NK-92 (cell line): ENCODE measurements around the gene CLEC4G.
"Not testable (repeated sequence)": the region's sequence is repeated elsewhere in the genome, so short reads cannot be mapped to it uniquely, and the experiment has no call there.

Experiments
- DNase-seq: peaks from one replicate; lab custom pipeline; 2025; ENCODE audit not compliant: unreplicated experiment; lab: John Stamatoyannopoulos, UW

The CLEC4G gene, protein sequence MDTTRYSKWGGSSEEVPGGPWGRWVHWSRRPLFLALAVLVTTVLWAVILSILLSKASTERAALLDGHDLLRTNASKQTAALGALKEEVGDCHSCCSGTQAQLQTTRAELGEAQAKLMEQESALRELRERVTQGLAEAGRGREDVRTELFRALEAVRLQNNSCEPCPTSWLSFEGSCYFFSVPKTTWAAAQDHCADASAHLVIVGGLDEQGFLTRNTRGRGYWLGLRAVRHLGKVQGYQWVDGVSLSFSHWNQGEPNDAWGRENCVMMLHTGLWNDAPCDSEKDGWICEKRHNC

DNA sequence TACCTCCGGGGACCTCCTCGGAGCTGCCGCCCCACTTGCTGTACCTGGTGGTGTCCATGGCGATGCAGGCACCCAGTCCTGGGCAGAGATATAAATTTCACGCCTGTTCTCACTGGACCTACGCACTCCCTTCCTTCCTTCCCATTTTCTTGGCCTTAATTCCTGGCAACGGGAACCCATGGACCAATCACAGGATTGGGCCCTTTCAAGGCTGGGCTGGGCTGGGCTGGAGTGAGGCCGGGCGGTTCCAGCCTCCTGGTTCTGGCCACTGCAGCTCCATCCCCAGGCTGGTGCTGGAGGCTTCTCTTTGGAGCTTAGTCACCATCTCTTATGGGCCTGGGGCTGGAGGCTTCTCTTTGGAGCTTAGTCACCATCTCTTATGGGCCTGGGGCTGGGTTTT is at the start of gene CLEC4G:
CLEC4G (minus strand) TSS at position 66 of the 400 bp plus-strand sequence; CDS start at position 58, 8 bp downstream.
- DNase-seq = no peak

DNA sequence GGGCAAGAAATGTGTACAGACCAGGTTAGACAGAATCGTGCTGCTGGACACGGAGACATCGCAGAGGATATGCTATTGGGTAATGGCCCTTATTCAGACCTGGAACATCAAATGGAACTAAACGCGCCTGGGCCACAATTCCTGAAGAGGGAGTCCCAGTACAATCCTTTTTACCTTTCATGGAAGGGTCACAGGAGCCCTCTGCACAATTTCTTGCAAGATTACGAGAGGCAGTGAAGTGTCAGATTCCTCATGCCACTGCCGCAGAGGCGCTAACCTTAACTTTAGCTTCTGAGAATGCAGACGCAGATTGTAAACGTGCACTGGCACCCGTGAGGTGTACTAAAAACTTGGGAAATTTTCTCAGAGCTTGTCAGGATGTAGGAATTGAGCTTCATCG is 49.2 kb upstream of the CLEC4G start:
- DNase-seq = no peak

DNA sequence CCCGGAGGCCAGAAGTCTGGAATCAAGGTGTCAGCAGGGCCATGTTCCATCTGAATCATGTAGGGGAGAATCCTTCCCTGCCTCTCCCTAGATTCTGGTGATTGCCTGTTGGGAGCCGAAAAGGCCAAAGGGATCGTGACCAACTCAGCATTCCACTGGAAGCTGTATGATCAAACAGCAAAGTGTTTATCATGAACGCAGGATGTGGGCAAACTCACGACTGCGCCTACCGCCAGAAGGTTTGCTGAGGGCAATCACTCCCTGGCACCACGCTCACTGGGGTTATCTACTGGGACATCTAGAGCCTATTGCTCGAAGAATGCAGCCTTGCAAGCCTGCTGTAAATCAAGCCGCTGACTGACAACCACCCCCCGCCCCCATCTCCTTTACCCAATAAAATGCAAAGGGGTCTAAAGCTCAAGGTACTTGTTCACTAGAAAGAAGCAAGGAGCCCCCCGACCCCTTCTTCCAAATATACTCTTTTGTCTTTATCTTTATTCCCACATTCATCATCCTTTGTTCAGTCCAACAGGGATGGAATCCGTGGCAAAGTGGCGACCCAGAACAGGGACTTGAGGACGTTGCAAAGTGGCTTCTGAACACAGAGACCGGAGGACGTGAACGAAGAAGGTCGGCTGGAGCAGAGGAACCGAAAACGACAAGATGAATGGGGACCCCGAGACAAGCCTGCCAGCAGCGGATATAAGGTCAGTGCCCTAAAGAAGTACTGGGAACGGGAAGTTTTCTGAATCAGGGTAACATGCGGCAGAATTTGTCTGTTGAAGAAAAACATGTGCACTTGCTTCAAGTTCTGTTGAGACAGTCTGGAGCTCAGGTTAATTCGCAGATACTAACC is 47.9 kb upstream of the CLEC4G start:
- DNase-seq = no peak

DNA sequence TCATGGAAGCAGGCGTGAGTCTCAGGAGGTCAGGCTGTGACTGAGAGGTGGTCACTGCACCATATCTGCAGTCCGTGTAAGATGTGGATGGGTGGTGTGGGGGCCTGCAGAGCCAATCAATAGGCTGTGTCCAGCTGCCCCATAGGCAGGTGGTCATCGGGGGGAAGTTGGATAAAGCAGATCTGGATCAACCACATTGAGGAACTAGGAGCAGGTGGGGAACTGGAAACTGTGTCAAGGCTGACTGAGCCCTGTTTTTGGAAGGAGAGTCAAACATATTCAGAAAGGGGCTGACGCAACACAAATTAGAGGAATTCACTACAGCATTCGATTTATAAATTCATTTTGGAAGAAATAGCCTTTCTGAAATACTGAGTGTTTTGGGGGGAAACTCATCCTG is 46.2 kb upstream of the CLEC4G start:
- no peak for DNase-seq

DNA sequence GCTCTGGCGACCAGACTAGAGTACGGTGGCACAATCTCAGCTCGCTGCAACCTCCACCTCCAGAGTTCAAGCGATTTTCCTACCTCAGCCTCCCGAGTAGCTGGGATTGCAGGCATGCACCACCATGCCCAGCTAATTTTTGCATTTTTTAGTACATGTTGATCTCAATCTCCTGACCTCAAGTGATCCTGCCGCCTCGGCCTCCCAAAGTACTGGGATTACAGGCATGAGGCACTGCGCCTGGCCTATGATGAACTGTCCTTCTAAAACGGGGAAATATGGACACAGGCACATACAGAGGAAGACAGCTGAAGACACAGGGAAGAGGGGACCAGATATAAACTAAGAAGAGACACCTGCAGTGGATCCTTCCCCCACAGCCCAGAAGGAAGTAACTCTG is 43.9 kb upstream of the CLEC4G start:
- no peak for DNase-seq

DNA sequence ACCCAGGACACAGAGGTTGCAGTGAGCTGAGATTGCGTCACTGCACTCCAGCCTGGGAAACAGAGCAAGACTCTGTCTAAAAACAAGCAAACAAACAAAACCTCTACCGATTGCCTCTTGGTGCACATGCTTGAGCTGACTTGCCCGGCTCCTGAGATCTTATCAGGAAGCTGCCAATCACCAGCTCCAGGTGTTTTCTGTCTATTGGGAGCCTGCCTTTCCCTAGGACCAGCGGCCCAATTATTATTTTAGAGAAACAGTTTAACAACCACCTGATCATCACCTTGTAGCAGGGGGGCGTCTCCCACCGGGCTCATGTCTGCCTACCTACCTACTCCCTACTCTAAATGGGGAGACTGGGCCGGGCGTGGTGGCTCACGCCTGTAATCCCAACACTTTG is 41.9 kb upstream of the CLEC4G start:
- no peak for DNase-seq

DNA sequence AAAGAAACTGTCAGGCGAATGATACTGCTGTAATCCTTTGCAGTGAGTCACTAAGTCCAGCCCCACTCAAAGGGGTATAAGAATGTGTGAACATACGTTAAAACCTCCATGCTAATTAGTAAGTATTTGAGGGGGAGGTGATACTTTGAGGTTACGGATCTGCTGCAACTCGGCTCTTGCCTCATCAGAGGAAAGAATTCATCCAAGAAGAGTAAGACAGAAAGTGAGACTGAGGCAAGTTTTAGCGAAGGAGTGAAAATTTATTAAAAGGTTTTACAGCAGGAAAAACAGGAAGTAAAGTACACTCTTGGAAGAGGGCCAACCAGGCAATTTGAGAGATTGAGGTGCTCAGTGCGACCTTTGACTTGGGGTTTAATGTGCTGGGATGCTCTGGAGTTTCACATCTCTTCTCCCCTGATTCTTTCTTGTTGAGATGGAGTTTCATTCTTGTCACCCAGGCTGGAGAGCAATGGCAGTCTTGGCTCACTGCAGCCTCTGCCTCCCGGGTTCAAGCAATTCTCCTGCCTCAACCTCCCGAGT is 40.9 kb upstream of the CLEC4G start:
- no peak for DNase-seq

DNA sequence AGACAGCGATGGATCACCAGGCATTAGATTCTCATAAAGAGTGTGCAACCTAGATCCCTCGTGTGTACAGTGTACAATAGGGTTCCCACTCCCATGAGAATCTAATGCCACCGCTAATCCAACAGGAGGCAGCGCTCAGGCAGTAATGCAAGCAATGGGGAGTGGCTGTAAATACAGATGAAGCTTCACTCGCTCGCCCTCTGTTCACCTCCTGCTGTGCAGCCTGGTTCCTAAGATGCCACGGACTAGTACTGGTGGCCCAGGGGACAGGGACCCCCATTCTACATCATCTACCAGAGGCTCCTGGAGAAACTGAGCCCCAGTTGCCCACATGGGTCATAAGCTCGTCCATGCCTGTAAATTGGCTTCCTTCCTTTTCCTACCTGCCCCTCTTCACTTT is 39.2 kb upstream of the CLEC4G start:
- DNase-seq = no peak

DNA sequence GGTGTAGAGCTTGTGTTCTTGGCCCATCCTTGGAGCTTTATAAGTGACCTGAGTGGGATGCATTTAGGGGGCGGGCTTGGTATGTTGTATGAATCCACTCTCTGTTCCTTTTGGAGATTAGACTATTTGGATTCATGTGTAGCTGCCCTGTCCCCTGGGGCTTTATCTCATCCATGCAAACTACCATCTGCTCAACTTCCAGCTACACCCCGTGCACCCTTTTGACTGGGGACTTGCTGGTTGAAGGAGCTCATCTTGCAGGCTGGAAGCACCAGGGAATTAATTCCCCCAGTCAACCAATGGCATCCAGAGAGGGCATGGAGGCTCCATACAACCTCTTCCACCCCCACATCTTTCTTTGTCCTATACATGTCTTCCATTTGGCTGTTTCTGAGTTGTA is 37.3 kb upstream of the CLEC4G start:
- DNase-seq = no peak

DNA sequence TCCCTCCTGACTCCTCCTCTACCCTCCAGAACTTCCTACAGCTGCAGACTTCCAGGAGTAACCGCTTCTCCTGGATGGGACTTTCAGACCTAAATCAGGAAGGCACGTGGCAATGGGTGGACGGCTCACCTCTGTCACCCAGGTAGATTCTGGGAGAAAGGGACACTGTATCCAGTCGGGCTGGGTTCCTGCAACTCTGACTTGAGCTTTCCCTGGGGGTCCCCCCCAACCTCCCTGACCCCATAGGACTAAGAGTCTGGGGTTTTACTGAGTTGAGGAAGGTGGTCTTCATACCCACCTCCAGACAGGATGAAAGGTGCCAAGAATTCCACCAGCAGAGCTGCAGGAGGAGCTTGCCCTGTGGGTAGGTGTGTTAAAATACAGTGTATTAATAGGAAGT is 35.6 kb upstream of the CLEC4G start:
- no peak for DNase-seq

DNA sequence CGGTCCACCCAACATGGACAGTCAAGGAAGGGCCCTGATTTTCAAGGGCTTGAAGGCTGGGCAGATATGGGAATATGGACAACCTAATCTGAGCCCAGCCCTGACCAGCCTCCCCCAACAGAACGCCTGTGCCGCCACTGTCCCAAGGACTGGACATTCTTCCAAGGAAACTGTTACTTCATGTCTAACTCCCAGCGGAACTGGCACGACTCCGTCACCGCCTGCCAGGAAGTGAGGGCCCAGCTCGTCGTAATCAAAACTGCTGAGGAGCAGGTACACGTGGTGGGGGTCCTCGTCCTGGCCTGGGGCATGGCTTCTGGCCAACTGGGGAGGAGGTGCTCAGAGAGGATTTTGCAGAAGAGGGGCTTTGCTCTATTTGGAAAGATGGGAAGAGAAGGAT is 34.6 kb upstream of the CLEC4G start:
- no peak for DNase-seq

DNA sequence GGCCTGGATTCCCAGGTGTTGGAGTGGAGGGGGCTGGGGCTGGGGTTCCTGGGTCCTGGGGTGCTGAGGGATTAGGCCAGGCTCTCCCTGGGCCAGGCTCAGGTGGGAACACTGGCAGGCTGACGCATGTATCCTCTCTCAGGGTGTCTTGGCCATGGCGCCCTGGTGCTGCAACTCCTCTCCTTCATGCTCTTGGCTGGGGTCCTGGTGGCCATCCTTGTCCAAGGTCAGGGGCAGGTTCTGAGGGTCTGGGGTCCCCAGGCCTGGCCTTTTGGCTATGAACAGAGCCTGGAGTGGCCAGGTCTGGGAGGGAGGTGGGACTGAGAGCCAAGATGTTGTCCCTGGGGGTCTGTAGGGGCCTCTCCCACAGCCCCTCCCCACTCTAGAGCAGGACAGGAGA is 33.1 kb upstream of the CLEC4G start:
- DNase-seq = not testable (repeated sequence)

DNA sequence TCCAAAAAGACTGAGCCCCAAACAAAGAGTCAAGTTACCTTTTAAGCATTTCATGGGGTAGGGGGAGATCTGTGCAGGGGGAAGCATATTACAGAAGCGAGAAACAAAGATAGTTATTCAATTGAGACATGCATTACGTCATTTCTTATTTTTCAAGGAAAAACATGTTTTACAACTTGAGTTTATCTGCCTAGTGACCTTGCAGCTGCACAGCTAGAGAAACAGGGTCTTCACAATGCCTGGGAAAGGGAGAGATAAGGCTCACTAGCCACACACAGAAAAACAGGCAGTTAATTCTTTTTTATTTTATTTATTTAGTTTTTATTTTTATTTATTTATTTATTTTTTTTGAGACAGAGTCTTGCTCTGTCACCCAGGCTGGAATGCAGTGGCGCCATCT is 32.2 kb upstream of the CLEC4G start:
- not testable (repeated sequence) for DNase-seq

DNA sequence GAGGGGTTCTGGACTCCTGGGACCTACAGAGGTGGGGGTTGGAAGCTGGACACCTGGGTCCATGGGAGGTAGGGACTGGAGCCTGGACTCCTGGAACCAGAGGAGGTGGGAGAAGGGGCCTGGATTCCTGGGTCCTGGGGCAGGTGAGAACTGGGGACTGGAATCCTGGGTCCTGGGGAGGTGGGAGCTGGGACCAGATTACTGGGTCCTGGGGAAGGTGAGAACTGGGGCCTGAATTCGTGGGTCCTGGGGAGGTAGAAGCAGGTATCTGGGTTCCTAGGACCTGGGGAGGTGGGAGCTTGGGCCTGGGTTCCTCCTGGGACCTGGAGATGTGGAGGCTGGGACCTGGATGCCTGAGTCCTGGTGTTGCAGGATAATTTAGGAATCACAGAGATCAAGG is 31.8 kb upstream of the CLEC4G start:
- no peak for DNase-seq

DNA sequence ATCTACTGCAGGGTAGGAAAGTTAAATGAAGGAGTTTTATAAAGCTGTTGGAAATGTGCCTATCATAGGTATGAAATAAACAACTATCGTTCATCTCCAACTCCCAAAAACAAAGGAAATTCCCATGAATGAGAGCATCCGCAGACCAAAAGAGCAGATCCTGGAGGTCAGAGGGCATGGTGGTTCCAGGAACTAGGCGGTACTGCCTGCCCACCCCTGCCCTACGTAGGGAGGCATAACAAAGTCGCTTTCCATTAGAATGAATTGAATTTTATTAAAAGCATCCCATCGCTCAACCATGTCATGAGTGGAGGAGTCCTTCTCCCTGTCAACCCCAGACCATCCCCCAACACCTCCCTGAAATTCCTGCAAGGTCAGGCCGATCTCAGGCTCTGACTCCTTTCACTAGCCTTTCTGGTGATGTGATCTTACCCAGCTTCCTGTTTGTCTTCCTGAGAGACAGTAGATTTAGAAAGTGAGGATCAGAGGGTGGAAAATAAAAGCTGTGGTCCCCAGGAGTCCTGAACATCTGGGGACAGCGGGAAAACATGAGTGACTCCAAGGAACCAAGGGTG is 30.9 kb upstream of the CLEC4G start, which contains the start of gene CLEC4M:
CLEC4M (plus strand) TSS at position 525 of the 575 bp plus-strand sequence; CDS start at position 549, 24 bp downstream.
- DNase-seq = no peak

DNA sequence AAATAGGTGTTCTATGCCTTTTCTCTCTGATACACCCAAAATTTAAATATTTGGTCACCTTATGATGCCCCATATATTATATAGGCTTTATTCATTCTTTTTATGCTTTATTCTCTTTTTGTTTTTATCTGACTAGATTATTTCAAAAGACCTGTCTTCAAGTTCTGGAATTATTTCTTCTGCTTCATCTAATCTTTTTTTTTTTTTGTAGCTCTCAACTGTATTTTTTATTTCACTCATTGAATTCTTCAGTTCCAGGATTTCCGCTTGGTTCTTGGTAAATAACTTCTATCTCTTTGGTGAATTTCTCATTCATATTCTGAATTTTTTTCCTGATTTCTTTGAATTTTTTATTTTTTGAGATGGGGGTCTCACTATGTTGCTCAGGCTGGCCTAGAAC is 27.2 kb upstream of the CLEC4G start:
- DNase-seq = no peak

DNA sequence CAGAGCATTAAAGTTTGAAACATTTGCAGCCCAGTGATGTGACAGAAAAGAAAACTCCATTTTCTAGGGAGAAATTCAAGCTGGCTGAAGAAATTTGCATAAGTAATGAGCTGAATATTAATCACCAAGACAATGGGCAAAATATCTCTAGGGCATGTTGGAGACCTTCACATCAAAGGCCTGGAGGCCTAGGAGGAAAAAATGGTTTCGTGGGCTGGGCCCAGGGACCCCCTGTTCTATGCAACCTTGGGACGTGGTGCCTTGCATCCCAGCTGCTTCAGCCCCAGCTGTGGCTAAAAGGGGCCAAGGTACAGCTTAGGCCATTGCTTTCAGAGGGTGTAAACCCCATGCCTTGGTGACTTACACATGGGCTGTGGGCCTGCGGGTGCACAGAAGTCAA is 25.4 kb upstream of the CLEC4G start:
- no peak for DNase-seq

DNA sequence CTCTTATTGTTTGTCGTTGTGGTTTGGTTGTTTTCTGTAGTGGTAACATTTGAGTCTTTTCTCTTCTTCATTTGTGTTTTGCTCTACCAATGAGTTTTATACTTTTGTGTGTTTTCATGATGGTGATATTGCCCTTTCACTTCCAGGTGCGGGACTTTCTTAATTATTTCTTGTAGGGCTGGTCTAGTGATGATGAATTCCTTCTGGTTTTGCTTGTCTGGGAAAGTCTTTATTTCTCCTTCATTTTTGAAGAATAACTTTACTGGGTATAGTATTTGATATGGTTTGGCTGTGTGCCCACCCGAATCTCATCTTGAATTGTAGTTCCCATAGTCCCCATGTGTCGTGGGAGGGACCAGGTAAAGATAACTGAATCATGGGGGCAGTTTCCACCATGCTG is 24.3 kb upstream of the CLEC4G start:
- no peak for DNase-seq

DNA sequence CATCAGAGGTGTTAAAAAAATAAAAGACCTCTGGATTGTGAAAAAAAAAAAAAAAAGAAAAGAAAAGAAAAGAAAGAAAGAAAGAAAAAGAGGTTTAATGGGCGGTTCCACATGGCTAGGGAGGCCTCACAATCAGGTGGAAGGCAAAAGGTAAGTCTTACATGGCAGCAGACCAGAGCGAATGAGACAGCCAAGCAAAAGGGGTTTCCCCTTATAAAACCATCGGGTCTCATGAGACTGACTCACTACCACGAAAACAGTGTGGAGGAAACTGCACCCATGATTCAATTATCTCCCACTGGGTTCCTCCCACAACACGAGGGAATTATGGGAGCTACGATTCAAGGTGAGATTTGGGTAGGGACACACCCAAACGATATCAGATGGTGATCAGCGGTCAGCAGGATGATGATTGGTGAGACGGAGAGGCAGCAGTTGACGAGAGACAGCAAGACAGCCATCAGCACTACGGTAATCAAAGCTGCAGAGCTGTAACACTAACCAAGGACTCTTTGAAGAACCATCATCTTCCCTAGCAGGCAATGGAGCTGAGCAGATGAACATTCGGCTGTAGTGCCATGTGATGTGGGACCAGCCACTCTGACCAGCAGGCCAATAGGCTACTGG is 19.4 kb upstream of the CLEC4G start:
- DNase-seq = no peak

DNA sequence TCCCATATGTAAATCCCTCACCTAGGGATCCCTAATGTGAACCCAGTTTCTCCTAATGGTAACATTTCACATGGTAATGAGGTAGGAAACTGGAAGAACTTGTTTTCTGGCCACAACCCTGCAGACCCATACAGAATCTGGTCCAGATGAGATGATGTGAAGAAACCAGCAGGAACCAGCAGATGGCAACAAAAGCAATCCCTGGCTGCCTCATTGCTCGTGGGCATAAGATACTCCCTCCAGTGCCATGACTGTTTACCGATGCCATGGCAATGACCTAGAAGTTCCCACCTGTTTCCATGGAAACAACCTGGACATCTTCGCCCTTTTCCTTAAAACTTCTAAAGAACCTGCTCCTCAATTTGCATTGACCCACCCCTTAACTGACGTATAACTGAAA is 16.8 kb upstream of the CLEC4G start:
- no peak for DNase-seq

DNA sequence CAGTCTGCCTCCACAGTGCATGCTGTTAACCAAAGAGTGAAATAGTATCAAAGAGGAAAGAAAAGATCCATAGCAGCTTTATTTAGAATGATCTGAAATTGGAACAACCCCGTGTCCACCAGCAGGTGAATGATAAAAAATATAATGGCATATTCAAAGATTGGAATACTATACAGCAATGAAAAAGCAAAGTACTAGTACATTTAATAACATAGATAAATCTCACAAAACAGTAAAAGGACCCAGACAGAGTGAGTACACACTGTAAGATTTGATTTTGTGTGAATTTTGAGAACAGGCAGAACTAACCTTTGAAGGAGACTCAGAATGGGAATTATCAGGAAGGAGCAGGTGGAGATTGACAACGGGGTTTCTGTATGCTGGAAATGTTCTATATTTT is 16.3 kb upstream of the CLEC4G start:
- DNase-seq = no peak
